Body of pancreas (tissue), 4 donors: Measurements from ENCODE around the gene CDC16. TPM values are rescaled to one million over a fixed set of nuclear protein-coding genes. Genes with fewer than 3 reads are reported as not detected.

Source experiments
- ATAC-seq: fragments of 150-250 bp; one replicate; pipeline ENCODE4 v1.9.1; 2016
- DNase-seq, 4 donors: peaks; one replicate each; pipeline ENCODE4 v3.0.0-alpha.2; 2019
- H3K27ac ChIP-seq, 4 donors: fragments of 200-600 bp; sonication (generic); 1 replicate in 3 of 4; 2 replicates in 1 of 4; pipeline versions ENCODE4 v1.5.1 to v1.6.1; 2016 to 2019; ENCODE audit warnings: mild to moderate bottlenecking in 1 of 4, mixed read lengths in 1 of 4, moderate library complexity in 1 of 4
- H3K27me3 ChIP-seq, 2 donors: fragments of 200-600 bp; sonication (generic); one replicate each; pipeline ENCODE4 v1.6.0; 2016; ENCODE audit warnings: mild to moderate bottlenecking in 1 of 2
- H3K36me3 ChIP-seq, 2 donors: fragments of 200-600 bp; sonication (generic); replicated peaks in 1 of 2; 2 replicates each; pipeline ENCODE4 v1.5.1; 2016; ENCODE audit warnings: low read depth in 2 of 2; ENCODE audit not compliant: insufficient read depth in 1 of 2
- H3K4me1 ChIP-seq: fragments of 200-600 bp; sonication (generic); one replicate; pipeline ENCODE4 v1.6.0; 2016
- H3K4me3 ChIP-seq, 2 donors: fragments of 200-600 bp; sonication (generic); 1 replicate in 1 of 2; 2 replicates in 1 of 2; pipeline ENCODE4 v1.5.1; 2016 to 2019
- H3K9me3 ChIP-seq, 3 donors: fragments of 200-600 bp; sonication (generic); 1 replicate in 2 of 3; 2 replicates in 1 of 3; pipeline ENCODE4 v1.5.1; 2016
- CTCF ChIP-seq, 7 experiments: fragments of 450-650 bp in 4 of 7; fragments of 200-600 bp in 3 of 7; sonication (generic) in 3 of 7; IDR thresholded peaks; one replicate each; pipeline ENCODE4 v1.5.1; 2016 to 2019; ENCODE audit warnings: antibody characterized with exemption in 7 of 7
- POLR2A ChIP-seq, 3 donors: fragments of 450-650 bp; IDR thresholded peaks; one replicate each; pipeline ENCODE4 v1.6.1; 2016; ENCODE audit warnings: antibody characterized with exemption in 3 of 3, mild to moderate bottlenecking in 2 of 3
- WGBS, 2 donors: methylation state at CpG; one replicate each; pipeline ENCODE4 v1.1.5; 2017; 5-methylcytosine and 5-hydroxymethylcytosine counted together
- intact Hi-C: fragments of 100-400 bp; cut with DNase I; formaldehyde crosslinking; loops from one replicate; pipeline ENCODE4 v1.15.1; 2023
- microRNA-seq, 2 donors: library from miRNA; unstranded; fragments of <30 nt; microRNA quantifications; one replicate each; pipeline ENCODE4, GENCODE V29; 2016; ENCODE audit warnings: borderline number of aligned reads in 2 of 2, borderline replicate concordance in 2 of 2
- small RNA-seq: library from RNA; depleted of rRNA; stranded (forward); fragments of <200 nt; gene quantifications from one replicate; pipeline ENCODE3, GENCODE V24; 2016
- total RNA-seq, 2 donors: library from RNA; depleted of rRNA; stranded (reverse); fragments of >200 nt; gene quantifications; one replicate each; pipeline ENCODE4 v1.1.0, GENCODE V29; 2016

CDC16 gene
- total RNA-seq, 2 donors from 2014 or later = 46.7 to 63.9 TPM

- H3K4me3 ChIP-seq = no peak overlapping the region
- no peaks in the 10 kb centered on the region for H3K27me3 ChIP-seq
- peaks cover 48% of the 10 kb centered on the region for H3K4me1 ChIP-seq
- TF ChIP-seq POLR2A (IDR thresholded peaks at IDR 0.05) (no peak), CTCF (IDR thresholded peaks at IDR 0.05) (no peak)
- no peak overlapping the region for H3K27ac ChIP-seq
- peaks cover 0 to 12% of the 10 kb centered on the region in 2 donors for H3K36me3 ChIP-seq
- DNase-seq (no peak), ATAC-seq (no peak)
- intact Hi-C loops = no loop called here
- no peaks in the 10 kb centered on the region for H3K9me3 ChIP-seq
These were observed 85.4 kb downstream of the CDC16 start for GRCh38 chr13:114320065-114320464.

- ATAC-seq (no peak), DNase-seq (no peak)
- 87 to 92% methylated on average over 3 of the region's 3 CpGs for WGBS, 2 donors
- no peak overlapping the region for H3K27ac ChIP-seq
- no peaks in the 10 kb centered on the region for H3K27me3 ChIP-seq
- no peak overlapping the region for H3K4me3 ChIP-seq
- H3K36me3 ChIP-seq = peaks cover 0 to 12% of the 10 kb centered on the region in 2 donors
- TF ChIP-seq POLR2A (IDR thresholded peaks at IDR 0.05) (no peak), CTCF (IDR thresholded peaks at IDR 0.05) (no peak)
- no peaks in the 10 kb centered on the region for H3K9me3 ChIP-seq
- intact Hi-C loops = no loop called here
- H3K4me1 ChIP-seq = peaks cover 44% of the 10 kb centered on the region
These were observed 86.6 kb downstream of the CDC16 start for GRCh38 chr13:114321256-114321655.

Small RNA genes within 50 kb of the gene (microRNA-seq; reads per million reads assigned to microRNA genes)
- gene MIR4502 (0 reads per million in 2 donors), gene MIR548AR (0 reads per million in 2 donors)

Small RNA genes within 50 kb of the gene (small RNA-seq; reads per million reads assigned to genes)
- gene MIR4502 (not detected), gene MIR548AR (not detected)

Other genes starting within 250 kb of the CDC16 start
- 10 to 100 TPM; 10.2 to 19.2 TPM for gene RASA3, start 102.3 kb upstream of the CDC16 start, total RNA-seq
- gene CFAP97D2, start 55.6 kb upstream of the CDC16 start, total RNA-seq = not detected
- gene UPF3A, start 46.7 kb downstream of the CDC16 start, total RNA-seq = 10 to 100 TPM; 33.9 to 35.8 TPM
- gene CHAMP1, start 79.6 kb downstream of the CDC16 start, total RNA-seq = 10 to 100 TPM in 1 of 2 donors, 1 to 10 TPM in 1; 5.9 to 10.6 TPM